K562 (cell line): Measurements from ENCODE around the gene C1QTNF12. TPM values are rescaled to one million over a fixed set of nuclear protein-coding genes. Genes with fewer than 3 reads are reported as not detected.

Experiments
- DMBX1 ChIP-seq: fragments of 250-450 bp; sonication (Bioruptor Pico); IDR thresholded peaks from 2 replicates; pipeline ENCODE4 v1.8.0; 2022; ENCODE audit warnings: inconsistent platforms, mild to moderate bottlenecking, moderate library complexity, borderline replicate concordance
- HMGN3 ChIP-seq: IDR thresholded peaks from 2 replicates; pipeline ENCODE4 v1.6.1; 2011; ENCODE audit warnings: borderline replicate concordance, low read depth, mild to moderate bottlenecking, mixed read lengths, low read length; ENCODE audit not compliant: insufficient read length; ENCODE audit errors: extremely low read depth
- HNRNPK ChIP-seq: fragments of 200-400 bp; formaldehyde crosslinking; IDR thresholded peaks from one replicate; pipeline ENCODE4 v1.6.1; 2018; ENCODE audit warnings: mild to moderate bottlenecking, low read depth, low read length; ENCODE audit not compliant: poor library complexity, severe bottlenecking
- ZBTB17 ChIP-seq: fragments of 450-650 bp; formaldehyde crosslinking; IDR thresholded peaks from 2 replicates; pipeline ENCODE4 v1.4.0; 2020; ENCODE audit warnings: mild to moderate bottlenecking
- polyA plus RNA-seq, 8 experiments: library from polyadenylated mRNA; depleted of rRNA in 4 of 8; stranded (reverse) in 5 of 8; unstranded in 3 of 8; fragments of >200 nt; fragmentation: Nextera tagmentation in 2 of 8; fragmentation: Illumina TruSeq in 1 of 8; extraction: Ambion mirVana in 2 of 8; extraction: Trizol in 1 of 8; gene quantifications; 2 replicates each; pipeline versions ENCODE4 v1.2.1 to v1.2.3, GENCODE V29; 2011 to 2014; ENCODE audit warnings: inconsistent platforms in 1 of 8, missing spikeins in 1 of 8
- total RNA-seq, 7 experiments: library from RNA; depleted of rRNA in 6 of 7; stranded (reverse); fragments of >200 nt in 6 of 7; fragmentation: Illumina TruSeq in 2 of 7; extraction: Trizol in 2 of 7; gene quantifications; 2 replicates each; pipeline versions ENCODE4 v1.2.1 to v1.2.3, GENCODE V29; 2011 to 2021; ENCODE audit warnings: low replicate concordance in 1 of 7
- TF ChIP-seq, protein P1 (sequence below): sonication (generic); formaldehyde crosslinking; IDR thresholded peaks from 2 replicates; pipeline ENCODE4 v1.8.0; 2023; ENCODE audit warnings: missing genetic modification reagents, mild to moderate bottlenecking, borderline replicate concordance
- TF ChIP-seq, protein P2 (sequence below): fragments of 200-800 bp; sonication (Bioruptor generic); IDR thresholded peaks from 2 replicates; pipeline ENCODE4 v1.6.1; 2017; ENCODE audit warnings: missing genetic modification characterization, missing compliant biosample characterization
- TF ChIP-seq, protein P3 (sequence below): sonication (generic); formaldehyde crosslinking; IDR thresholded peaks from 2 replicates; pipeline ENCODE4 v1.8.1; 2022; ENCODE audit warnings: missing genetic modification reagents
- TF ChIP-seq, protein P4 (sequence below), 2 experiments: fragments of 450-650 bp; IDR thresholded peaks; 2 replicates each; pipeline ENCODE4 v1.6.1; 2016
- TF ChIP-seq, protein P5 (sequence below): sonication (generic); formaldehyde crosslinking; IDR thresholded peaks from 2 replicates; pipeline ENCODE4 v1.8.0; 2022; ENCODE audit warnings: mild to moderate bottlenecking, missing genetic modification reagents

C1QTNF12 gene
- total and polyA plus RNA-seq, 9 of the 15 experiments (the other 6 are each of a cell fraction or from before 2014, with no cell fraction given) = 0.11 to 4.3 (median 0.93) TPM; not detected in 3

DNA sequence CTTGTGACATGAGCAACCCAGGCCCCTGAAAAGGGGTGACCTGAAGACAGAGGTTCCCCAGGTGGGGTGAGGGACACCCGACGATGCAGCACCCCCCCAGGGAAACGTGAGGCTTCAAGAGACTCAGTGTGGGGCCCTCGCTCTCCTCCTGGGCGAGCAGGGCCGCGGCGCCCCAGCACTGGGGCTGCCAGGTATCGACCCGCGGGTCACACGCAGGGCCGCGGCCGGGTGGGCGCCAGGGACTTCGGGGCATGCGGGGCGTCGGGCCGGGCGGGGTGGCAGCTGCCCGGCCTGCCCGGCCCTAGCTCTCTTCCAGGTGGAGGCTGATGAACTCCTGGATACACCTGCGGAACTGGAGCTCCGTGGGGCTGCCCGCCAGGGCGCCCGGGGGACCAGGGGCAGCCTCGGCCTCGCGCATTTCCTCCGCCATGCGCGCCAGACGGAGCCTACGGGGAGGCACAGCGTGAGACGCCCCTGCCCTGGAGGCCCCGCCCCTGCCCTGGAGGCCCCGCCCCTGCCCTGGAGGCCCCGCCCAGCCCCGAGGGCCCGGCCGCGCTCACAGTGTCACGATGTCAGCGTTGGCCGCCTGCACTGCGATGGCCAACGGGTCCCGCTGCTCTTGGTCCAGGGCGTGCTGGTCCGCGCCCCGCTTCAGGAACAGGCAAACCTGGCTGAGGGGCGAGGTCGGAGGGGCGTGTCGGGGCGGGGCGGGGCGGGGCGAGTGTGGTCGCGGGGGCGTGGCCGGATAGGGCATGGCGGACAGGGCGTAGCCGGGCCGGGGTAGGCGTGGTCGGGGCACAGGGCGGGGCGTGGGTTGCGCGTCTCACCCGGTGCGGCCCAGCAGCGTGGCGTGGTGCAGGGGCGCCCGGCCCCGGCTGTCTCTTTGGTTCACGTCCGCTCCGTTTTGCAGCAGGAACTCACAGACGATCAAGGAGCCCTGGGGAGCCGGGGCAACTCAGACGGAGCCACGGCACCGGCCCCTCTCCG, 47.0 kb upstream of the C1QTNF12 start (continued):
- TF ChIP-seq, protein P1, sequence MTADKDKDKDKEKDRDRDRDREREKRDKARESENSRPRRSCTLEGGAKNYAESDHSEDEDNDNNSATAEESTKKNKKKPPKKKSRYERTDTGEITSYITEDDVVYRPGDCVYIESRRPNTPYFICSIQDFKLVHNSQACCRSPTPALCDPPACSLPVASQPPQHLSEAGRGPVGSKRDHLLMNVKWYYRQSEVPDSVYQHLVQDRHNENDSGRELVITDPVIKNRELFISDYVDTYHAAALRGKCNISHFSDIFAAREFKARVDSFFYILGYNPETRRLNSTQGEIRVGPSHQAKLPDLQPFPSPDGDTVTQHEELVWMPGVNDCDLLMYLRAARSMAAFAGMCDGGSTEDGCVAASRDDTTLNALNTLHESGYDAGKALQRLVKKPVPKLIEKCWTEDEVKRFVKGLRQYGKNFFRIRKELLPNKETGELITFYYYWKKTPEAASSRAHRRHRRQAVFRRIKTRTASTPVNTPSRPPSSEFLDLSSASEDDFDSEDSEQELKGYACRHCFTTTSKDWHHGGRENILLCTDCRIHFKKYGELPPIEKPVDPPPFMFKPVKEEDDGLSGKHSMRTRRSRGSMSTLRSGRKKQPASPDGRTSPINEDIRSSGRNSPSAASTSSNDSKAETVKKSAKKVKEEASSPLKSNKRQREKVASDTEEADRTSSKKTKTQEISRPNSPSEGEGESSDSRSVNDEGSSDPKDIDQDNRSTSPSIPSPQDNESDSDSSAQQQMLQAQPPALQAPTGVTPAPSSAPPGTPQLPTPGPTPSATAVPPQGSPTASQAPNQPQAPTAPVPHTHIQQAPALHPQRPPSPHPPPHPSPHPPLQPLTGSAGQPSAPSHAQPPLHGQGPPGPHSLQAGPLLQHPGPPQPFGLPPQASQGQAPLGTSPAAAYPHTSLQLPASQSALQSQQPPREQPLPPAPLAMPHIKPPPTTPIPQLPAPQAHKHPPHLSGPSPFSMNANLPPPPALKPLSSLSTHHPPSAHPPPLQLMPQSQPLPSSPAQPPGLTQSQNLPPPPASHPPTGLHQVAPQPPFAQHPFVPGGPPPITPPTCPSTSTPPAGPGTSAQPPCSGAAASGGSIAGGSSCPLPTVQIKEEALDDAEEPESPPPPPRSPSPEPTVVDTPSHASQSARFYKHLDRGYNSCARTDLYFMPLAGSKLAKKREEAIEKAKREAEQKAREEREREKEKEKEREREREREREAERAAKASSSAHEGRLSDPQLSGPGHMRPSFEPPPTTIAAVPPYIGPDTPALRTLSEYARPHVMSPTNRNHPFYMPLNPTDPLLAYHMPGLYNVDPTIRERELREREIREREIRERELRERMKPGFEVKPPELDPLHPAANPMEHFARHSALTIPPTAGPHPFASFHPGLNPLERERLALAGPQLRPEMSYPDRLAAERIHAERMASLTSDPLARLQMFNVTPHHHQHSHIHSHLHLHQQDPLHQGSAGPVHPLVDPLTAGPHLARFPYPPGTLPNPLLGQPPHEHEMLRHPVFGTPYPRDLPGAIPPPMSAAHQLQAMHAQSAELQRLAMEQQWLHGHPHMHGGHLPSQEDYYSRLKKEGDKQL (CRISPR knock-in tag) = no peak
- TF ChIP-seq DMBX1 (CRISPR knock-in tag) (no peak), ZBTB17 (CRISPR knock-in tag) (peak; percentile 23; the same call in 1 of the 2 replicates), HMGN3 (peak; percentile 11), HNRNPK (peak; percentile 60)
- TF ChIP-seq, protein P2, sequence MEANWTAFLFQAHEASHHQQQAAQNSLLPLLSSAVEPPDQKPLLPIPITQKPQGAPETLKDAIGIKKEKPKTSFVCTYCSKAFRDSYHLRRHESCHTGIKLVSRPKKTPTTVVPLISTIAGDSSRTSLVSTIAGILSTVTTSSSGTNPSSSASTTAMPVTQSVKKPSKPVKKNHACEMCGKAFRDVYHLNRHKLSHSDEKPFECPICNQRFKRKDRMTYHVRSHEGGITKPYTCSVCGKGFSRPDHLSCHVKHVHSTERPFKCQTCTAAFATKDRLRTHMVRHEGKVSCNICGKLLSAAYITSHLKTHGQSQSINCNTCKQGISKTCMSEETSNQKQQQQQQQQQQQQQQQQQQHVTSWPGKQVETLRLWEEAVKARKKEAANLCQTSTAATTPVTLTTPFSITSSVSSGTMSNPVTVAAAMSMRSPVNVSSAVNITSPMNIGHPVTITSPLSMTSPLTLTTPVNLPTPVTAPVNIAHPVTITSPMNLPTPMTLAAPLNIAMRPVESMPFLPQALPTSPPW (CRISPR knock-in tag) = peak; percentile 48; the same call in 1 of the 2 replicates
- TF ChIP-seq, protein P3, sequence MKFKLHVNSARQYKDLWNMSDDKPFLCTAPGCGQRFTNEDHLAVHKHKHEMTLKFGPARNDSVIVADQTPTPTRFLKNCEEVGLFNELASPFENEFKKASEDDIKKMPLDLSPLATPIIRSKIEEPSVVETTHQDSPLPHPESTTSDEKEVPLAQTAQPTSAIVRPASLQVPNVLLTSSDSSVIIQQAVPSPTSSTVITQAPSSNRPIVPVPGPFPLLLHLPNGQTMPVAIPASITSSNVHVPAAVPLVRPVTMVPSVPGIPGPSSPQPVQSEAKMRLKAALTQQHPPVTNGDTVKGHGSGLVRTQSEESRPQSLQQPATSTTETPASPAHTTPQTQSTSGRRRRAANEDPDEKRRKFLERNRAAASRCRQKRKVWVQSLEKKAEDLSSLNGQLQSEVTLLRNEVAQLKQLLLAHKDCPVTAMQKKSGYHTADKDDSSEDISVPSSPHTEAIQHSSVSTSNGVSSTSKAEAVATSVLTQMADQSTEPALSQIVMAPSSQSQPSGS = no peak
- TF ChIP-seq, protein P4, sequence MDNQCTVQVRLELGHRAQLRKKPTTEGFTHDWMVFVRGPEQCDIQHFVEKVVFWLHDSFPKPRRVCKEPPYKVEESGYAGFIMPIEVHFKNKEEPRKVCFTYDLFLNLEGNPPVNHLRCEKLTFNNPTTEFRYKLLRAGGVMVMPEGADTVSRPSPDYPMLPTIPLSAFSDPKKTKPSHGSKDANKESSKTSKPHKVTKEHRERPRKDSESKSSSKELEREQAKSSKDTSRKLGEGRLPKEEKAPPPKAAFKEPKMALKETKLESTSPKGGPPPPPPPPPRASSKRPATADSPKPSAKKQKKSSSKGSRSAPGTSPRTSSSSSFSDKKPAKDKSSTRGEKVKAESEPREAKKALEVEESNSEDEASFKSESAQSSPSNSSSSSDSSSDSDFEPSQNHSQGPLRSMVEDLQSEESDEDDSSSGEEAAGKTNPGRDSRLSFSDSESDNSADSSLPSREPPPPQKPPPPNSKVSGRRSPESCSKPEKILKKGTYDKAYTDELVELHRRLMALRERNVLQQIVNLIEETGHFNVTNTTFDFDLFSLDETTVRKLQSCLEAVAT (IDR thresholded peaks at IDR 0.05) = no peak
- TF ChIP-seq, protein P5, sequence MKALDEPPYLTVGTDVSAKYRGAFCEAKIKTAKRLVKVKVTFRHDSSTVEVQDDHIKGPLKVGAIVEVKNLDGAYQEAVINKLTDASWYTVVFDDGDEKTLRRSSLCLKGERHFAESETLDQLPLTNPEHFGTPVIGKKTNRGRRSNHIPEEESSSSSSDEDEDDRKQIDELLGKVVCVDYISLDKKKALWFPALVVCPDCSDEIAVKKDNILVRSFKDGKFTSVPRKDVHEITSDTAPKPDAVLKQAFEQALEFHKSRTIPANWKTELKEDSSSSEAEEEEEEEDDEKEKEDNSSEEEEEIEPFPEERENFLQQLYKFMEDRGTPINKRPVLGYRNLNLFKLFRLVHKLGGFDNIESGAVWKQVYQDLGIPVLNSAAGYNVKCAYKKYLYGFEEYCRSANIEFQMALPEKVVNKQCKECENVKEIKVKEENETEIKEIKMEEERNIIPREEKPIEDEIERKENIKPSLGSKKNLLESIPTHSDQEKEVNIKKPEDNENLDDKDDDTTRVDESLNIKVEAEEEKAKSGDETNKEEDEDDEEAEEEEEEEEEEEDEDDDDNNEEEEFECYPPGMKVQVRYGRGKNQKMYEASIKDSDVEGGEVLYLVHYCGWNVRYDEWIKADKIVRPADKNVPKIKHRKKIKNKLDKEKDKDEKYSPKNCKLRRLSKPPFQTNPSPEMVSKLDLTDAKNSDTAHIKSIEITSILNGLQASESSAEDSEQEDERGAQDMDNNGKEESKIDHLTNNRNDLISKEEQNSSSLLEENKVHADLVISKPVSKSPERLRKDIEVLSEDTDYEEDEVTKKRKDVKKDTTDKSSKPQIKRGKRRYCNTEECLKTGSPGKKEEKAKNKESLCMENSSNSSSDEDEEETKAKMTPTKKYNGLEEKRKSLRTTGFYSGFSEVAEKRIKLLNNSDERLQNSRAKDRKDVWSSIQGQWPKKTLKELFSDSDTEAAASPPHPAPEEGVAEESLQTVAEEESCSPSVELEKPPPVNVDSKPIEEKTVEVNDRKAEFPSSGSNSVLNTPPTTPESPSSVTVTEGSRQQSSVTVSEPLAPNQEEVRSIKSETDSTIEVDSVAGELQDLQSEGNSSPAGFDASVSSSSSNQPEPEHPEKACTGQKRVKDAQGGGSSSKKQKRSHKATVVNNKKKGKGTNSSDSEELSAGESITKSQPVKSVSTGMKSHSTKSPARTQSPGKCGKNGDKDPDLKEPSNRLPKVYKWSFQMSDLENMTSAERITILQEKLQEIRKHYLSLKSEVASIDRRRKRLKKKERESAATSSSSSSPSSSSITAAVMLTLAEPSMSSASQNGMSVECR (CRISPR knock-in tag) = peak; percentile 59
